Bone marrow (tissue), 2 donors: ENCODE measurements around the gene LIN28B.
"Not testable (repeated sequence)": the region's sequence is repeated elsewhere in the genome, so short reads cannot be mapped to it uniquely, and the experiment has no call there.

ENCODE experiments used
- DNase-seq, 2 donors: peaks; one replicate each; lab custom pipeline; 2025; lab: John Stamatoyannopoulos, UW

Gene LIN28B

DNA sequence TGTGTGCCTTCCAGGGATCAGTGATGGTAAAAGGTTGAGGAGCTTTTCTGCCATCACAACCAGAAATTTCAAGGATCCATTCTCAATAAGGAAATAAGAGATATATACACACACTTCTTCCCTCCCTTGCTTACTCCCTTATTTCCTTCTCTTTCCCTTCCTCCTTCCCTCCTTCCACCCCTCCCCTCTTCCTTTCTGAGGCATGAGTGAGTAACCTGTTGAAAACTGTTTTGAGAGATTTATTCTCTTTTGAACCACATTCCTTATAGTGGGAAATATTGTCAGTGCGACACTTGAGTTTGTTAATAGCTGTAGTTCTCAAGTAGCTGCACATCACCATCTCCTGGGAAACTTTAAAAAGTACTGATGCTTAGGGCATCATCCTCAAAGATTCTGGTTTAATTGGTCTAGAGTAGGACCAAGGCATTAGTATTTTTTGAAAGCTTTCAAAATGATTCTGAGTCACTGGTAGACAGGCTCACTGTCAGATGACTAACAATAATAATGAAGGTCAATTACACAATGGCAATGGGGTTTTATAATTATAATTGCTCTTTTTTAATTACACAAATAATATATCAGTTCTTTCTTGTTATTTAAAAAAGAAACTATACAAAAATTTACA is 113.0 kb downstream of the LIN28B start:
- no peak for DNase-seq

DNA sequence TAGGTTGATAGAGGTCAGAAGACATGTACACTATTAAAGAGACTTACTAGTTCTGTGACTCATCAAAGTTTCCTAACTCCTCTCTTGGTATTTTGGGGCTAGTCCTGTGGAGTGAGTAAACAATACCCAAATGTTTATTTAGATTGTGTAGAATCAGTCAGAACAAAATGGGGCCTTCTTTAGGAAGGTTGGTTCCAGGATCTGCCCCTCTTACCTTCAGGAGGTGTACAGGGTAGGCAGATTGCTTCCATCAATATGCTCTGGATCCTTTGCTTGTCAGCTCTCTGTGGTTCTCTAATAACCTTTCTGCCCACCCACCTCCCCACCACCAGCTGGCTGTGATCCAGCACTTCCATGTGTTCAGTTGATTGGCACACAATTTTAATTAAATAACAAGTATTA is 115.9 kb downstream of the LIN28B start:
- no peak for DNase-seq

DNA sequence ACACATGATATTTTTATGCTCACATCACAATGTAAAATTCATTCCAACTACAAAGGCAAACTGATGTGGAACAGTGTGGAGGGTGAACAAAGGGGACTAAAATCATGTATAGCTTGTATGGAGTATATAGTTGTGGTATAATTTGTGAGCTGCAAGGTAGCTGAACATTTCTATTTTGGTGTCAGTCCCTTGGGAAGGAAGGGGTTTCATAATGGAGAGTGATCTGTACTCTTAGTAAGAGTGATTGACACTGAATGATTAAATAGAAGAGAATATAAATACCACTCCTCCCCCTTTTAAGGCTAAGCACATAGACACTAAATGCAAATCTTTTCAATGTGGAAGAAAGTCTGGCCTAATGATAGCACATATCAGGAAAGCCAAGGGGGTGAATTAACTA is 118.3 kb downstream of the LIN28B start:
- DNase-seq = no peak

DNA sequence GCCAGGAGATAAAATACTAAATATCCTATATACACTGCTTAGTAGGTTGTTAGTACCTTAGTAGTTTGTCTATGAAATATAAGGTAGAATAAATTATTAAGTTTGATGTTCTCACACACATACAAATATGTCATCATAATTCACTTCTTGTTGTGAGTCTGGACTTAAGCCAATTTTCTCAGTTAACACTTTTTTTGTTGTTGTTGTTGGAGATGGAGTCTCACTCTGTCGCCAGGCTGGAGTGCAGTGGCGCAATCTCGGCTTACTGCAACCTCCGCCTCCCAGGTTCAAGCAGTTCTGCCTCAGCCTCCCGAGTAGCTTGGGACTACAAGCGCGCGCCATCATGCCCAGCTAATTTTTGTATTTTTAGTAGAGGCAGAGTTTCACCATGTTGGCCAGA is 119.5 kb downstream of the LIN28B start:
- not testable (repeated sequence) for DNase-seq

DNA sequence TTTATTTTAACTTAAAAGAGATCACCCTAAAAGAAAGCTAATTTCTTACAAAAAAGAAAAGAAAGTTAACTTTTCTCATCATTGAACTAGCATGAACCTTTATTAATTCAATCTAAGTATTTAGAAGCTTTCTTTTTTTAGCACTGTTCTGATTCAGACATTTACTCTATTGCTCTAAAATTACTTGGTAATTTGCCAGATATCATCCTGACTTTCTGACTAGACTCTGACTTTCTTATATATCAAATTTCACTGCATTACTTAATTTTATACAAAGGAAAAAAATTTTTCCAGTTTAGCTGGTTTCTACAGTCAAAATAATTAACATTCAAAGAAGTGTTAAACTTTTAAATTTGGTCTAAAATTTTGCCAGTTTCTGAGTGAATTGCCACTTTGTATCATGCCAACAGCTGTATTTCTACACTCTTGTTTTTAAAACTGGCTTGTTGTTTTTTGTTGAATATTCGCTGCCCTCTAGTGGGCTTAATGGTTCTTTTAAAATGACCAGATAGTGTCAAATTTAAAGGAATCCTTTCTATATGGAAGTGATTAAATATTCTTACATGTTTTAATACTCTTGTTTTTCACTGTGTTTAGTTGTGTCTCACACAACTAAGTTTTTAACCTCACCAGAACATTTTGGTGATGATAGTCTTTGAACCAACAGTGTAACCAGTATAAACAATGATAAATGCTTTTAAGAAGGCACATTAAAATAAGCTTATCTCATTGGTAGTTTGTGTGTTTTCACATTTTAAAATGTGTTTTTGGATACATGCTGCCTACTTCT is 120.9 kb downstream of the LIN28B start:
- DNase-seq = no peak

DNA sequence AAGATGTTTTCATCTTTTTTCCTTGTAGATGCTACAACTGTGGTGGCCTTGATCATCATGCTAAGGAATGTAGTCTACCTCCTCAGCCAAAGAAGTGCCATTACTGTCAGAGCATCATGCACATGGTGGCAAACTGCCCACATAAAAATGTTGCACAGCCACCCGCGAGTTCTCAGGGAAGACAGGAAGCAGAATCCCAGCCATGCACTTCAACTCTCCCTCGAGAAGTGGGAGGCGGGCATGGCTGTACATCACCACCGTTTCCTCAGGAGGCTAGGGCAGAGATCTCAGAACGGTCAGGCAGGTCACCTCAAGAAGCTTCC is 121.4 kb downstream of the LIN28B start:
- no peak for DNase-seq

DNA sequence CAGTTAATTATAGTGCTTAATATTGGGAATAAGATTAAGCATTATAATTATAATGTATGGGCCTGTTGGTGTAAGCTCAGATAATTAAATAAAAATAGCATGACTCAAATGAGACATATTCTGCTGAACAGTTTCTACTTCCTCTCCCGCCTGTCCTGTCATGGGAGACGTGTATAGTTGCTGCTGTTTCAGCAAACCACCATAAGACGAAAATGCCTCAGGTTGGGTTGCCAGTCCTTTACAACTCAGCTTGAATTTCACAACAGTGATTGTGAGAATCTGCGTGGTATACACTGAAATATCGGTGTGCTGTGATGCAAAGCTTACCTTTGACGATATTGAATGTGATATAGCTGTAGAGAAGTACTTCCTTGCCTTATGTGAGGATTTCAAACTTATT is 123.4 kb downstream of the LIN28B start:
- DNase-seq = no peak

DNA sequence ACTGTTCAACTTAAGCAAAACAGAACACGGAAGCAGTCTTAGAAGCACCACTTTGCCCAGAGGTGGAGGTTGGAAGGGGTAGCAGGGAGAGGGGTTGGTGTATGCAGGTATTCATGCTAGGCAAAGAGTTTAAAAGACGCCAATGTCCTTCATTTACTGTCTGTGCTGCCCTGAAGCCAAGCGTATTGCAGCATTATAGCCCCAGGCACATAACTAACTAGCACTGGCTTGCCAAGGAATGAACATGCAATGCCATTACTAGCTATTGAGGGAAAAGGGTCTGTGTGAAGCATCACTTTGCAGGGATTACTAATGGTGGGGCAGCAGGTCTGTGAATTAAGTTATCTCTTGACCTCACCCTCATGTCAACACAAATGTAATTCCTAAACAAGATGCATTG is 124.8 kb downstream of the LIN28B start:
- DNase-seq = not testable (repeated sequence)

DNA sequence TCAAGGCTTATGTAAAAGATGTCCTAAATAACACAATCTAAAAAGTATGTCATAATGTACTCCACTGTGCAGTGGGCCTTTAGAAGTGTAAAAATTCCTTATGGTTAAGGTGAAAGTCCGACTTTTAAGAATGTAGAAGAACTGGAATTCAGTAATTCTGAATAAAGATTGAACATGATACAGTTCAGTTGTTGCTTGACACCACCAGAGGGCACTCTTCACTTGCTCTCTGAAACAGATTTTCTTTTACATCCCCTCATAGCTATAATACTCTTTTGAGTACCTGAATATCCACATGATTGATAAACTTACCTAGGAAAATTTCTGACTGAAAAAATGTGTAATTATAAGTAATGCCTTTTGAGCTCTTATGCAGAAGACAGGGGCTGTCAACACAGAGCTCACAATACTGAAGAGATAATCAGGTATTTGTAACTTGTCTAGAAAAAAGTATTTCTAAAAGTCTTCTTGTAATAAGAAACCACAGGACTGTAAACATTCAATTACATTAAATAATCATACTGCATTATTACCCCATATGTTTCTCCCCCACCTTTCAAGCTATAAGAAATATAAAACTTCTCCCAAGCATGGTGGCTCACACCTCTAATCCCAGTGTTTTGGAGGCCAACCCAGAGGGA is 130.8 kb downstream of the LIN28B start:
- DNase-seq = peak in 1 of 2 donors; percentile 14

DNA sequence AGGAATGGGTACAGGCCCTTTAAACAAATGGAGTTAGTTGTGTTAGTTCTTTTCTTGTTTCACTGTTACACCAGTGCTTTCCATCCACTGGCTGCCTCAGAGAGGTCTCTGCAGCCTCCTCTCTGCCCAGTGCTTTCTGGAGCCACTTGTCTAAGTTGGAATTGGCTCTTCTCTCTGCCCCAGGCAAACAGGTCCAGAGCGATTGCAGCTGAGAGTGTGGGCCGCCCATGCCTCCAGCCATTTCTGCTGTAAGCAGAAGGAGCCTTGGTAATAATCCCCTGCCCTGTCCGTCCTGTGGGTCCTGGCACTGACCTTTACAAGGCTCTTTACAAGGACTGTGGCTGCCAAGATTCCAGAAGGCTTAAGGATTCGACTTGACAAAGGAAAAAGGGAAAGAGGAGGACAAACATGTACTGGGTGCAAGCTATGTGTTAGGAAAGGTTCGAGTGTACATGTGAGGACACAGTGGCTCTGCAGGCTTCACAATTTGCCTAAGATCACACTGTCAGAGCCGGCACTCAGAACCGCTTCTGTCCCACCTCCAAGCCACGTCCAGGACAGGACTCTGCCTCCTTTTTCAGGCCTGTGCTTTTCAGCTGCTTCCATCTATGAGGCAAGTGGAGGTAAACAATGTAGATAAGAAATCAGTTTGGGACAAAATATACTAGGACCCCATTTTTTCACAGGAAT is 134.4 kb downstream of the LIN28B start:
- no peak for DNase-seq

DNA sequence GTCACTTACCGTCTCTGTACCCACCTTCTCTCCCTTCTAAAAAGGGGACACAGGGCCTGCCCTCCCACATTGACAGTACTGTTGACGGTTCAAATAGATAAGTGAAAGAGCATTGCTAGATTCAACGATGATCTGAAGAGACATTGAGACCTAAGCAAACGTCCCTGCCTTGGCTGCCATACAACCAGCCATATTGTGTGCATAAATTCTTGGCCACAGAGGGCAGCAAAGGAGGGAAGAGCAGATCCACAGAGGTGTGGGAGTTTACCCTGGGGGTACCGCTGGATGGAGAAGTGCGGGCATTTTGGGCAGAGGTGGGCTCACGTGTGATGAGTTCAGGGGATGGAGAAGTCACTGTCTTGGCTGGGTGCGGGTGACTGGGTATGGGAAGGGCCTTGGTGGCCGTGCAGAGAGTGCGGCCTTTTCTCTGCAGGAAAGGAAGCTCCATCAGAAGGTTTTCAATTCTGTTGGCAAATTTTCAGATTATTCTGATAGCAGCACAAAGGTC is 137.3 kb downstream of the LIN28B start:
- DNase-seq = no peak

DNA sequence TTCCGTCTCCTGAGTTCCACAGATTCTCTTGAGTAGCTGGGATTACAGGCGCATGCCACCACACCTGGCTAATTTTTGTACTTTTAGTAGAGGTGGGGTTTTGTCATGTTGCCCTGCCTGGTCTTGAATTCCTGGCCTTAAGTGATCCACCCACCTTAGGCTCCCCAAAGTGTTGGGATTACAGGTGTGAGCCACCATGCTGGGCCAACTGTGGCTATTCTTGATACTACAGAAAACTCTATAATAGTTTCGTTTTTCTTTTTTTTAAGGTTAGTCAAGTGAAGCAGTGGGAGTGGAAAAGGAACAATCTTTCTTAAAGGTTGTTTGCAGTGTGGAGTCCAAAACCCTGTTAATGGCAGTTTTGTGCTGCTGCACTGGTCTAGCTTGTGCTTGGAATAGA is 138.2 kb downstream of the LIN28B start:
- no peak for DNase-seq

DNA sequence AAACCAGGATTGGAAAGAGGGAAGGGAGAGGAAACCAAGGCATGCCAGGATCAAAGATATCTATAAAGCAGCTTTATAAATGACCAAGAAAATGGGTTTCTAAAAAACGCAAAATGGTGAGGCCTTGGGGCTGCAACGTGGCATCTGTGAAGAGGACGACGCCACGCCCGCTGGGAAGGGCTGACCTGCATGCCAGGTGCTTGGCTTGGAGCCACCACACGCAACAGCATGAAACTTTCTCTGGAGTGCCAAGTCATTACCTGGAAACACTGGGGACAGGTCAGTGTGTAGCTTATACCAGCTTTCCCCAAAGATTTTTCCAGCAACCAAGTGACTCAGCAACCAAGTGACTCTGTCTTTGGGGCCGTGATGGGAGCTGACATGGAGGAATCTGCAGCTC is 140.4 kb downstream of the LIN28B start:
- no peak for DNase-seq

DNA sequence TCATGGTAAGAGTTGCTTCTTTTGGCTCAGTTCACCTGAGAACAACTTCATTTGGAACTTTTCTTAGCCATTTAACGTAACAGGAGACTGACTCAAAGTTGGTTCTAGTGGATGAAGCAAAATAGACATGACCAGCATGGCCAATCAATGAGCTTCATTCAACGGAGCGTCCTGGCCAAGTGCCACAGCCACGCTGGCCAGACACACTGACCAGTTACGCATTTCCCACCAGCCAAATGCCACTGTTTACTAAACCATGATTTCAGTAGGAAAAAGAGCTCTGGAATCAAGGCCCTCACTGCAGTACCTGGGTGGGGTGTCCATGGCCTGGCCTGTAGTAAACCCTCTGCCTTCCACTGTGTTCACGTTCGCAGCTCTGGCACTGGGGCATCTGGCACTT is 142.5 kb downstream of the LIN28B start:
- DNase-seq = no peak

DNA sequence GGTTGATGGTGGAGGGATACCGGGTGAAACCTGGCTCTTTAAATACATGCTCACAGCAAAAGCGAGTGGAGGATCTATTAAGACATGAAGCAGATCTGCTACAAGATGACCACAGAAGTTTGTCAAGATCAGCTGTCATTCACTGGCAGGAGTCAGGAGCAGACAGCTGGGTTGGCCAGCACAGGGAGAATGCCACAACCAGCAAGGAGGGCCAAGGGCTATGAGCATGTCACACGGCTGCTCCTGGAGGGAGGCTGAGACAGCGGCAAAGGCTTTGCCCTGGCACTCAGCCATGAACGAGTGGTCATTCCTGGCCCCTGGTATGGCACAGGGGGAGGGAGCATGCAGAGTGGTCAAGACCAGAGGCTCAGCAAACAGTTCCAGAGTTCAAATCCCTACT is 145.3 kb downstream of the LIN28B start:
- DNase-seq = no peak

DNA sequence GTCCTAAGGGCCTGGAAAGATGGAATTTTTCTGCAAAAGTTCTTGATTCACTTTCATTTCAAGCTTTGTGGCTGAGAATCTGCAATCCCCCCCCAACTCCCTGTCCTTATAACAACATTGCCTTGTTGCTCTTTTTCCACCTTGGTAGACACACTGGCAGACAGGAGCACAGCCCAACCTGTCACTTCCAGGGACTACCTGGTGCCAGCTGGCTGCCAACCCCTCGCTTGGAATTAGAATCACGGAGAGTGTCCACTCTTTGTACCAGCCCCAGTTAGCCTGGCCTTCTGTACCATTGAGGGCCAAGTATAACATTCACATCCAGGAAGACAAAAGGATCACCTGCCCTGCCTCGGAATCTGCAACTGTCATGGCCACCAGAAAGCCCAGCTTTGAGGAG is 148.2 kb downstream of the LIN28B start:
- DNase-seq = no peak

DNA sequence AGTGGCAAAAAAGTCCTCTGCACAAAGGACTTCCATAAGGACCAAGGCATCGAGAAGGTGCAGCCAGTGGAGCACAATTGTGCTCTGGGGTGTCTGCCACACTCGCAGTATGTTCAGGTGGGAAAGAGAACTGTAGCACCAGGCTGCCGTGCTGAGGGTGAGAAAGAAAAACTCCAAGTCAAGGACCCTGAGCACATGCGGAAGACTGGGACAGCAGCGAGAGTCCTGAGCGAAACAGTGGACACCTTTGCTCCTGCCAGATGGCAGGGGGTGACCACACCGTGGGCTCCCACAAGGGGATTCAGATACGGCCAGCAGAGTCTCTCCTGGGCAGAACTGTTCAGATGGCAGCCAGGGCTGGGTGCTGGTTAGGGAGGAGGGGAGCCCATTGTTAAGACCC is 149.4 kb downstream of the LIN28B start:
- DNase-seq = no peak

DNA sequence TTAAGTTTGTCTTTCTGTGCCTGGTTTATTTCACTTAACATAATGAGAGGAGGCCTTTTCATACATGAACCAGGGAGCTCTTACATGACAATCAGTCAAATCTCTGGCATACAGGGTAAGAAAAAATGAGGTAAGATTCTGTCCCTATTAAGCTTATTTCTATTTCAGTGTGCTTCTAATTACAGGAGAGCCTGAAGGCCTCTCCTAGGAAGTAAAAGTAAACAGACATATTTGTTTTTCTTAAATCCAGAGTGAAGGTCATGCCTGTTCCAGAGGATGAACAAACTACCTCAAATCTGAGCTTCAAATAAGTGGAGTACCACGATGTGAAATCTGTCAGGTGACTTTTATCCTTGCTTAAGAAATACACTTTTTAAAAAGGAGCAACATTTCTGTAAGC is 150.3 kb downstream of the LIN28B start:
- no peak for DNase-seq

DNA sequence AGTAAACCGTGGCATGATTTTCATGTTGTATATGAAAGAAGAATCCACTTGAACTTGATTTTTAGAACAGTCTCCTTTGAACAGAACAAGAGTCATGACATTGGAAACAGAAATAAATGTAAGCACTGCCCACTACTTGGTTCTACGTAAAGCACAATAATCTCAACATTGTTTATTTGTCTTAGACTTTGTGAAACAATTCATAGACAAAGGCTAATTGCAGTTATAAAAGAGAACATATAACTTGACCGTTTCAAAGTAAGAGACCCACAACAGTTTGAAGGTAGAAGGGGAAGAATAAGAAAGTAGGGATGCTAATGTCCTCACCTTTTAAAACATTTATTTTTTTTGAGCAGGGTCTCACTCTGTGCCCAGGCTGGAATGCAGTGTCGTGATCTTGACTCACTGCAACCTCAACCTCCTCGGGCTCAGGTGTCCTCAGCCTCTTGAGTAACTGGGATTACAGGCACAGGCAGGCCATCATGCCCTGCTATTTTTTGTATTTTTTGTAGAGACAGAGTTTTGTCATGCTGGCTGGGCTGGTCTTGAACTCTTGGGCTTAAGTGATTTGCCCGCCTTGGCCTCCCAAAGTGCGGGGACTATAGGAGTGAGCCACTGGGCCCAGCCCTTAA is 151.8 kb downstream of the LIN28B start:
- DNase-seq = no peak

DNA sequence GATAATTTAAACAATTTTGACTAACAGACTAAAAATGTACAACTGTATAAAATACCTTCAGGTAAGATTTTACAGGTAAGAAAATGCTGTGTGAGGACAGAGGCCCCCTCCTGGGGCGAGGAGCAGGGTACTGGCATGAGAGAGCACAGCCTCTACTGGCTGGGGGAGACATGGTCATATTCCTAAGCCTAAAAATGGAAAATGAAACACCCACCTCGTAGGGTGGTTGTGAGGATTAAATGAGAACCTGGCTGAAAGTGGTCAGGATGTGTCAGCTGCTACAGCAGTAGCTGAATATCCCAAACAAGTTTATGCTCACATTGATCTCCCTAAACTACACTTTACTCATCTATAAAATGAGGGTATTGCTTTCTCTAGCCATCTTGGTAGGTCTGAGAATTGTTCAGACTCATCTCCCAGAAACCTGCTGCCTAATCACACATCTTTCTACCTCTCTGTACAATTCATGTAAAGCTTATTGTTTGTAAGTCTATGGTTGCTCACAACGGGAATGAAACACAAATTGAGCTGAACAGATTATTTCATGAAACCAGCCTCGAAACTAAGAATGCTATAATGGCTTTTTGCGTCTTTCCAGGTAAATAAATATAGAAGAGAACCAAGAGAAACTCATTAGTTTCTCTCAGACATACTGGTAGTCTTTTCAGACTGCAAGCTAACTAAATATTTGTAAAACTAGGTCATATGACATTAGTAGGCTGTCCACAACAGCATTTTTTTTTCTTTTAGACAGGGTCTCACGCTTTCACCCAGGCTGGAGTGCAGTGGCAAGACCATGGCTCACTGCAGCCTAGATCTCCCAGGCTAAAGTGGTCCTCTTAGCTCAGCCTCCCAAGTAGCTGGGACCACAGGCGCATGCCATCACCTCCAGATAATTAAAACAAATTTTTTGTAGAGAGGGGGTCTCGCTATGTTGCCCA is 153.3 kb downstream of the LIN28B start:
- DNase-seq = no peak

DNA sequence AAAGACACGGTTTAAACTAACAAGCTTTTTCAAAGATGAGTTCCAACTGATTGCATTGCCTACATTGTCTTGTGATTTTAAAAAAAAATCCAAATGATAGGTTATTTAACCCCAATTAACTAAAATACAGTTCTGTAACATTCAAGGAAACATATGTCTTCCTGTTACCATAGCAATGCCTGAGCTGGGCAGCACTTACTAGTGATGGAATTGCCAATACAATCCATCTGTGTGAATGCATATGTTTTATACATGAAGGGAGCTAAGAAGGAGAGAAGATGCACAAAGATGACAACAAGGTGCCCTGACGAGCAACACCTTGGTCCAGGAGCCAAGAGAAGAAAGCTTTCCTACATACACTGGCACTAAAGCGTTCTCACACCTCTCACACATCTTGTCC is 154.2 kb downstream of the LIN28B start:
- DNase-seq = no peak
